Effector memory CD8-positive, alpha-beta T cell (primary cell): ENCODE measurements around the gene NR5A2.

ENCODE experiments used
- ATAC-seq: fragments of 150-1000 bp; cut with Tn5 transposase; replicated peaks from 2 replicates; pipeline ENCODE4 v1.10.0; 2021; ENCODE audit warnings: mild to moderate bottlenecking, moderate library complexity
- DNase-seq, 3 experiments: peaks; one replicate each; pipeline ENCODE4 v3.0.0; 2021
- H3K27ac Mint-ChIP-seq, 2 donors: one replicate each; pipeline ENCODE4 v1.8.0; 2022; ENCODE audit warnings: mild to moderate bottlenecking in 2 of 2, mixed read lengths in 2 of 2, moderate library complexity in 2 of 2
- H3K27me3 Mint-ChIP-seq, 2 donors: one replicate each; pipeline ENCODE4 v1.8.0; 2022; ENCODE audit warnings: mixed read lengths in 2 of 2
- H3K36me3 Mint-ChIP-seq: one replicate; pipeline ENCODE4 v1.8.0; 2022; ENCODE audit warnings: mild to moderate bottlenecking, moderate library complexity, mixed read lengths; ENCODE audit not compliant: insufficient read depth
- H3K4me1 Mint-ChIP-seq, 2 donors: one replicate each; pipeline ENCODE4 v1.8.0; 2022; ENCODE audit warnings: low read depth in 2 of 2, mixed read lengths in 2 of 2
- H3K4me3 Mint-ChIP-seq, 2 donors: one replicate each; pipeline ENCODE4 v1.8.0; 2022; ENCODE audit warnings: mild to moderate bottlenecking in 2 of 2, mixed read lengths in 2 of 2, moderate library complexity in 2 of 2
- H3K9me3 Mint-ChIP-seq, 2 donors: one replicate each; pipeline ENCODE4 v1.8.0; 2022; ENCODE audit warnings: mixed read lengths in 2 of 2

NR5A2 gene

GRCh38 chr1:200095057-200095577 is 67.6 kb downstream of the NR5A2 start:
- Mint-ChIP-seq H3K36me3 (peaks cover 2% of the 10 kb centered on the region), H3K27me3 (peaks cover 5 to 9% of the 10 kb centered on the region in 2 donors), H3K9me3 (no peaks in the 10 kb centered on the region), H3K4me3 (no peak overlapping the region), H3K27ac (no peak overlapping the region), H3K4me1 (no peaks in the 10 kb centered on the region)
- DNase-seq (no peak), ATAC-seq (no peak)

- DNase-seq (no peak), ATAC-seq (no peak)
- Mint-ChIP-seq H3K27ac (no peak overlapping the region), H3K4me3 (no peak overlapping the region), H3K9me3 (no peaks in the 10 kb centered on the region), H3K36me3 (no peaks in the 10 kb centered on the region), H3K27me3 (peaks cover 2 to 9% of the 10 kb centered on the region in 2 donors), H3K4me1 (no peaks in the 10 kb centered on the region)
Observed at GRCh38 chr1:200096774-200097173, 69.3 kb downstream of the NR5A2 start.

- ATAC-seq (no peak), DNase-seq (no peak)
- peaks cover 0 to 9% of the 10 kb centered on the region in 2 donors for H3K27me3 Mint-ChIP-seq
- H3K4me1 Mint-ChIP-seq: no peaks in the 10 kb centered on the region
- H3K9me3 Mint-ChIP-seq: no peaks in the 10 kb centered on the region
- H3K36me3 Mint-ChIP-seq: no peaks in the 10 kb centered on the region
- H3K4me3 Mint-ChIP-seq: no peak overlapping the region
- H3K27ac Mint-ChIP-seq: no peak overlapping the region
Observed at GRCh38 chr1:200099040-200099439, 71.5 kb downstream of the NR5A2 start.

GRCh38 chr1:200103966-200104583 is 76.6 kb downstream of the NR5A2 start:
- ATAC-seq (no peak), DNase-seq (no peak)
- no peaks in the 10 kb centered on the region for H3K9me3 Mint-ChIP-seq
- H3K4me3 Mint-ChIP-seq: no peak overlapping the region
- H3K27me3 Mint-ChIP-seq: peaks cover 0 to 9% of the 10 kb centered on the region in 2 donors
- peaks cover 0 to 4% of the 10 kb centered on the region in 2 donors for H3K4me1 Mint-ChIP-seq
- no peak overlapping the region for H3K27ac Mint-ChIP-seq
- H3K36me3 Mint-ChIP-seq: no peaks in the 10 kb centered on the region

- DNase-seq: no peak
- Mint-ChIP-seq H3K27ac (no peak overlapping the region), H3K4me3 (no peak overlapping the region), H3K27me3 (peaks cover 0 to 9% of the 10 kb centered on the region in 2 donors), H3K36me3 (no peaks in the 10 kb centered on the region), H3K4me1 (peaks cover 0 to 4% of the 10 kb centered on the region in 2 donors), H3K9me3 (no peaks in the 10 kb centered on the region)
- ATAC-seq: no peak
Observed at GRCh38 chr1:200107004-200107470, 79.5 kb downstream of the NR5A2 start.

- ATAC-seq (no peak), DNase-seq (no peak)
- Mint-ChIP-seq H3K4me3 (no peak overlapping the region), H3K4me1 (peaks cover 0 to 4% of the 10 kb centered on the region in 2 donors), H3K27ac (no peak overlapping the region), H3K36me3 (no peaks in the 10 kb centered on the region), H3K9me3 (no peaks in the 10 kb centered on the region), H3K27me3 (peaks cover 0 to 18% of the 10 kb centered on the region in 2 donors)
Observed at GRCh38 chr1:200108659-200109058, 81.1 kb downstream of the NR5A2 start.

- H3K9me3 Mint-ChIP-seq: no peaks in the 10 kb centered on the region
- H3K27ac Mint-ChIP-seq: no peak overlapping the region
- ATAC-seq: no peak
- peaks cover 0 to under 1% of the 10 kb centered on the region in 2 donors for H3K4me1 Mint-ChIP-seq
- no peak for DNase-seq
- no peaks in the 10 kb centered on the region for H3K36me3 Mint-ChIP-seq
- peaks cover 0 to 12% of the 10 kb centered on the region in 2 donors for H3K27me3 Mint-ChIP-seq
- no peak overlapping the region for H3K4me3 Mint-ChIP-seq
Observed at GRCh38 chr1:200112290-200112689, 84.8 kb downstream of the NR5A2 start.

GRCh38 chr1:200115532-200115931 is 88.0 kb downstream of the NR5A2 start:
- ATAC-seq: no peak
- no peak overlapping the region for H3K4me3 Mint-ChIP-seq
- peaks cover 0 to 16% of the 10 kb centered on the region in 2 donors for H3K27me3 Mint-ChIP-seq
- no peak for DNase-seq
- H3K36me3 Mint-ChIP-seq: no peaks in the 10 kb centered on the region
- no peak overlapping the region for H3K27ac Mint-ChIP-seq
- no peaks in the 10 kb centered on the region for H3K4me1 Mint-ChIP-seq
- H3K9me3 Mint-ChIP-seq: no peaks in the 10 kb centered on the region

- Mint-ChIP-seq H3K4me1 (no peaks in the 10 kb centered on the region), H3K36me3 (no peaks in the 10 kb centered on the region), H3K4me3 (no peak overlapping the region), H3K27ac (no peak overlapping the region), H3K9me3 (no peaks in the 10 kb centered on the region), H3K27me3 (peaks cover 0 to 16% of the 10 kb centered on the region in 2 donors)
- ATAC-seq: no peak
- no peak for DNase-seq
Observed at GRCh38 chr1:200116324-200116723, 88.8 kb downstream of the NR5A2 start.

GRCh38 chr1:200118779-200119505 is 91.4 kb downstream of the NR5A2 start:
- Mint-ChIP-seq H3K9me3 (no peaks in the 10 kb centered on the region), H3K4me1 (no peaks in the 10 kb centered on the region), H3K27me3 (peaks cover 0 to 7% of the 10 kb centered on the region in 2 donors), H3K4me3 (no peak overlapping the region), H3K27ac (no peak overlapping the region), H3K36me3 (no peaks in the 10 kb centered on the region)
- no peak for DNase-seq
- peak; percentile 24 for ATAC-seq

GRCh38 chr1:200121421-200121820 is 93.9 kb downstream of the NR5A2 start:
- H3K27ac Mint-ChIP-seq: no peak overlapping the region
- peaks cover 0 to 7% of the 10 kb centered on the region in 2 donors for H3K27me3 Mint-ChIP-seq
- H3K4me1 Mint-ChIP-seq: no peaks in the 10 kb centered on the region
- no peaks in the 10 kb centered on the region for H3K9me3 Mint-ChIP-seq
- no peaks in the 10 kb centered on the region for H3K36me3 Mint-ChIP-seq
- DNase-seq (no peak), ATAC-seq (no peak)
- H3K4me3 Mint-ChIP-seq: no peak overlapping the region

GRCh38 chr1:200124309-200124708 is 96.8 kb downstream of the NR5A2 start:
- H3K36me3 Mint-ChIP-seq: no peaks in the 10 kb centered on the region

GRCh38 chr1:200128081-200128480 is 100.6 kb downstream of the NR5A2 start:
- Mint-ChIP-seq H3K4me3 (no peak overlapping the region), H3K27ac (peak overlapping the region in 1 of 2 donors; percentile 22), H3K9me3 (no peaks in the 10 kb centered on the region), H3K36me3 (no peaks in the 10 kb centered on the region), H3K4me1 (peaks cover 16 to 24% of the 10 kb centered on the region in 2 donors), H3K27me3 (no peaks in the 10 kb centered on the region)
- ATAC-seq: no peak
- no peak for DNase-seq

More at GRCh38 chr1:200124309-200124708, 96.8 kb downstream of the NR5A2 start:
- Mint-ChIP-seq H3K27me3 (no peaks in the 10 kb centered on the region), H3K4me1 (peaks cover 5 to 6% of the 10 kb centered on the region in 2 donors), H3K9me3 (no peaks in the 10 kb centered on the region), H3K27ac (no peak overlapping the region), H3K4me3 (no peak overlapping the region)
- ATAC-seq: no peak
- DNase-seq: no peak
